LNCAP (cell line): Measurements from ENCODE around the gene SEPTIN1.

Source experiments
- CTCF ChIP-seq: fragments of 450-650 bp; IDR thresholded peaks from 2 replicates; pipeline ENCODE4 v1.5.1; 2017; ENCODE audit warnings: mild to moderate bottlenecking

SEPTIN1 gene

GRCh38 chr16:30365200-30365599, 17.2 kb downstream of the SEPTIN1 start:
- TF ChIP-seq CTCF: no peak

GRCh38 chr16:30361180-30361579, 21.2 kb downstream of the SEPTIN1 start:
- no peak for TF ChIP-seq CTCF

- no peak for TF ChIP-seq CTCF
Observed at GRCh38 chr16:30359871-30360170, 22.5 kb downstream of the SEPTIN1 start.

- TF ChIP-seq CTCF: no peak
Observed at GRCh38 chr16:30358990-30359870, 23.1 kb downstream of the SEPTIN1 start.

GRCh38 chr16:30358577-30358936, 23.8 kb downstream of the SEPTIN1 start:
- TF ChIP-seq CTCF: no peak

GRCh38 chr16:30357715-30358576, 24.4 kb downstream of the SEPTIN1 start:
- no peak for TF ChIP-seq CTCF

- TF ChIP-seq CTCF: no peak
Observed at GRCh38 chr16:30357085-30357714, 25.2 kb downstream of the SEPTIN1 start.
